GM23338 (cell line): ENCODE results near the gene ANKRD6.

ENCODE experiments used
- POLR2AphosphoS5 ChIP-seq: IDR thresholded peaks from 2 replicates; pipeline ENCODE4 v1.6.1; 2016; ENCODE audit warnings: antibody characterized with exemption, low read depth
- TF ChIP-seq, protein P1 (sequence below), 2 experiments: fragments of 200-600 bp in 1 of 2; sonication (generic) in 1 of 2; conservative IDR thresholded peaks; 2 replicates each; pipeline versions ENCODE4 v1.5.1 to v1.6.1; 2016 to 2017; ENCODE audit warnings: antibody characterized with exemption in 2 of 2, low read depth in 2 of 2, mild to moderate bottlenecking in 2 of 2, moderate library complexity in 1 of 2

DNA sequence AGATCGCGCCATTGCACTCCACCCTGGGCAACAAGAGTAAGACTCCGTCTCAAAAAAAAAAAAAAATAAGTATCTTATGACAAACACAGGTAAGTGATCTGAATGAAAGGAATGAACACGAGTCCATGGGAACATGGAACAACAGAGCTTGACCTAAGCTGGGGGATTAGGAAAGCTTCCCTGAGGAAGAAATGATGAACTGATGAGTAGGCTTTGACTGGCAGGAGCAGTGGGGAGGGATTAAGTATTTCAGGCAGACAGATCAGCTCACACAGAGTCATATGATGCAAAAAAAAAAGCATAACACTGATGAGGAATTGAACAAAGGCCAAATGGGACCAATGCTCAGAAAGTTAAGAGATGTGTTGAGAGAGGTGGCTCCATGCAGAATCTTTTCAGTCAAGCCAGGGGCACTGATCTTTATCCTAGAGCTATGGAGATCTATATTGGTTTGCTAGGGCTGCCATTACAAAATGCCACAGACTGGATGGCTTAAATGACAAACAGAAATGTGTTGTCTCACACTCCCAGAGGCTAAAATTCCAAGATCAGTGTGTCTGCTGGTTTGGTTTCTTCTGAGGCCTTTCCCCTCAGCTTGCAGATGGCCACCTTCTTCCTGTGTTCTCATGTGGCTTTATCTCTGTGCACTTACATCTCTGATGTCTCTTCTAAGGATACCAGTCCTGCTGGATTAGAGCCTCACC, 85.6 kb downstream of the ANKRD6 start:
- TF ChIP-seq, protein P1, sequence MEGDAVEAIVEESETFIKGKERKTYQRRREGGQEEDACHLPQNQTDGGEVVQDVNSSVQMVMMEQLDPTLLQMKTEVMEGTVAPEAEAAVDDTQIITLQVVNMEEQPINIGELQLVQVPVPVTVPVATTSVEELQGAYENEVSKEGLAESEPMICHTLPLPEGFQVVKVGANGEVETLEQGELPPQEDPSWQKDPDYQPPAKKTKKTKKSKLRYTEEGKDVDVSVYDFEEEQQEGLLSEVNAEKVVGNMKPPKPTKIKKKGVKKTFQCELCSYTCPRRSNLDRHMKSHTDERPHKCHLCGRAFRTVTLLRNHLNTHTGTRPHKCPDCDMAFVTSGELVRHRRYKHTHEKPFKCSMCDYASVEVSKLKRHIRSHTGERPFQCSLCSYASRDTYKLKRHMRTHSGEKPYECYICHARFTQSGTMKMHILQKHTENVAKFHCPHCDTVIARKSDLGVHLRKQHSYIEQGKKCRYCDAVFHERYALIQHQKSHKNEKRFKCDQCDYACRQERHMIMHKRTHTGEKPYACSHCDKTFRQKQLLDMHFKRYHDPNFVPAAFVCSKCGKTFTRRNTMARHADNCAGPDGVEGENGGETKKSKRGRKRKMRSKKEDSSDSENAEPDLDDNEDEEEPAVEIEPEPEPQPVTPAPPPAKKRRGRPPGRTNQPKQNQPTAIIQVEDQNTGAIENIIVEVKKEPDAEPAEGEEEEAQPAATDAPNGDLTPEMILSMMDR (conservative IDR thresholded peaks at IDR 0.05; ENCODE audit: low read depth in 2 of 2), result no peak
- no peak for TF ChIP-seq POLR2AphosphoS5
